HCT116 (cell line): ENCODE results near the gene OBSL1. TPM values are rescaled to one million over a fixed set of nuclear protein-coding genes. Genes with fewer than 3 reads are reported as not detected.

ENCODE experiments used
- ATAC-seq: fragments of 200-7000 bp; cut with Tn5 transposase; 2 replicates; pipeline ENCODE4 v1.9.1; 2020; ENCODE audit warnings: mild to moderate bottlenecking, moderate library complexity
- BruUV-seq: library from RNA; stranded (reverse); fragments of 400-500 nt; replicated peaks from 2 replicates; lab custom pipeline; 2021; lab: Mats Ljungman, UMichigan
- CTCF ChIA-PET: fragments of 300-600 bp; sonication (Branson Sonifier 250); formaldehyde crosslinking; loops from one replicate; lab custom pipeline; 2021; ENCODE audit warnings: antibody characterized with exemption; lab: Charles Lee
- POLR2A ChIA-PET: fragments of 300-600, 350-600 bp; sonication (Branson Sonifier 250); formaldehyde crosslinking; loops from one replicate; lab custom pipeline; 2021; ENCODE audit warnings: antibody characterized with exemption; lab: Charles Lee
- RAD21 ChIA-PET, 2 experiments: fragments of 300-600 bp; sonication (Branson Sonifier 250); formaldehyde crosslinking; loops; one replicate each; lab custom pipeline; 2023; ENCODE audit warnings: low total read pairs in 2 of 2; ENCODE audit not compliant: uncharacterized antibody in 2 of 2, unreplicated experiment in 2 of 2, low non-redundant PET in 1 of 2; lab: Charles Lee
- DNase-seq: peaks from one replicate; pipeline ENCODE4 v3.0.0-alpha.2; 2010; ENCODE audit warnings: low read depth, low spot score
- H2AFZ ChIP-seq: fragments of 200-600 bp; shearing (Covaris generic), sonication (generic); 2 replicates; pipeline ENCODE4 v1.6.1; 2017; ENCODE audit warnings: low read depth, mixed run types, mixed read lengths, antibody characterized with exemption, low read length; ENCODE audit not compliant: poor library complexity, severe bottlenecking
- H3K27ac ChIP-seq: 2 replicates; pipeline ENCODE4 v1.5.1; 2012; ENCODE audit warnings: low read depth, low read length
- H3K27me3 ChIP-seq: fragments of 200-600 bp; sonication (generic); 2 replicates; pipeline ENCODE4 v1.6.1; 2016; ENCODE audit warnings: mixed run types, low read length, mixed read lengths; ENCODE audit not compliant: insufficient read depth
- H3K36me3 ChIP-seq, 2 experiments: fragments of 200-500 bp in 1 of 2; fragments of 200-600 bp in 1 of 2; sonication (Bioruptor generic) in 1 of 2; sonication (generic) in 1 of 2; 2 replicates each; pipeline versions ENCODE4 v1.5.1 to v1.6.1; 2014 to 2016; ENCODE audit warnings: low read length in 2 of 2, inconsistent platforms in 1 of 2, mixed read lengths in 1 of 2, mixed run types in 1 of 2; ENCODE audit not compliant: insufficient read depth in 2 of 2, control insufficient read depth in 1 of 2
- H3K4me1 ChIP-seq, 2 experiments: fragments of 200-600 bp in 1 of 2; sonication (generic) in 1 of 2; 2 replicates each; pipeline versions ENCODE4 v1.5.1 to v1.6.1; 2012 to 2017; ENCODE audit warnings: low read length in 2 of 2, inconsistent platforms in 1 of 2, mild to moderate bottlenecking in 1 of 2, mixed read lengths in 1 of 2, mixed run types in 1 of 2, moderate library complexity in 1 of 2; ENCODE audit not compliant: insufficient read depth in 2 of 2, control insufficient read depth in 1 of 2
- H3K4me2 ChIP-seq: fragments of 200-600 bp; sonication (generic); 2 replicates; pipeline ENCODE4 v1.6.1; 2017; ENCODE audit warnings: mixed run types, low read length, mixed read lengths
- H3K4me3 ChIP-seq, 2 experiments: fragments of 200-600 bp in 1 of 2; sonication (generic) in 1 of 2; replicated peaks in 1 of 2; 2 replicates each; pipeline ENCODE4 v1.5.1; 2011 to 2016; ENCODE audit warnings: low read length in 2 of 2, control low read depth in 1 of 2, low read depth in 1 of 2, mild to moderate bottlenecking in 1 of 2, mixed read lengths in 1 of 2, mixed run types in 1 of 2
- H3K79me2 ChIP-seq: fragments of 200-600 bp; sonication (generic); 2 replicates; pipeline ENCODE4 v1.6.1; 2017; ENCODE audit warnings: mild to moderate bottlenecking, mixed run types, low read length, moderate library complexity, mixed read lengths; ENCODE audit not compliant: insufficient read depth
- H3K9ac ChIP-seq: fragments of 200-600 bp; sonication (generic); 2 replicates; pipeline ENCODE4 v1.6.1; 2016; ENCODE audit warnings: low read length, mixed read lengths
- H3K9me2 ChIP-seq: fragments of 200-600 bp; sonication (generic), shearing (Covaris generic); 2 replicates; pipeline ENCODE4 v1.6.1; 2017; ENCODE audit warnings: mixed run types, mild to moderate bottlenecking, moderate library complexity; ENCODE audit not compliant: insufficient read depth
- H3K9me3 ChIP-seq, 2 experiments: fragments of 200-500 bp in 1 of 2; fragments of 200-600 bp in 1 of 2; sonication (Bioruptor generic) in 1 of 2; sonication (generic) in 1 of 2; 2 replicates each; pipeline ENCODE4 v1.6.1; 2014 to 2017; ENCODE audit warnings: low read length in 2 of 2, mixed read lengths in 2 of 2, inconsistent platforms in 1 of 2, low read depth in 1 of 2, mild to moderate bottlenecking in 1 of 2, mixed run types in 1 of 2, moderate library complexity in 1 of 2; ENCODE audit not compliant: control insufficient read depth in 1 of 2, insufficient read depth in 1 of 2
- H4K20me1 ChIP-seq: fragments of 200-600 bp; sonication (generic), shearing (Covaris generic); 2 replicates; pipeline ENCODE4 v1.6.1; 2017; ENCODE audit warnings: mixed run types, mild to moderate bottlenecking, moderate library complexity; ENCODE audit not compliant: insufficient read depth
- CBX3 ChIP-seq: IDR thresholded peaks from 2 replicates; pipeline ENCODE4 v1.6.1; 2012; ENCODE audit warnings: low read depth
- CEBPB ChIP-seq: IDR thresholded peaks from 2 replicates; pipeline ENCODE4 v1.6.1; 2012; ENCODE audit warnings: low read depth
- EGR1 ChIP-seq: IDR thresholded peaks from 2 replicates; pipeline ENCODE4 v1.6.1; 2012; ENCODE audit warnings: low read depth
- ELF1 ChIP-seq: IDR thresholded peaks from 2 replicates; pipeline ENCODE4 v1.6.1; 2012; ENCODE audit warnings: low read depth, borderline replicate concordance
- EZH2 ChIP-seq: fragments of 200-600 bp; sonication (generic); IDR thresholded peaks from 2 replicates; pipeline ENCODE4 v1.6.1; 2017; ENCODE audit warnings: antibody characterized with exemption, mixed run types
- POLR2AphosphoS5 ChIP-seq: IDR thresholded peaks from 2 replicates; pipeline ENCODE4 v1.6.1; 2011; ENCODE audit warnings: mild to moderate bottlenecking, low read depth, low read length, moderate library complexity
- RAD21 ChIP-seq: IDR thresholded peaks from 2 replicates; pipeline ENCODE4 v1.6.1; 2012; ENCODE audit warnings: low read depth, mild to moderate bottlenecking
- SIN3A ChIP-seq: IDR thresholded peaks from 2 replicates; pipeline ENCODE4 v1.6.1; 2012; ENCODE audit warnings: low read depth
- SRF ChIP-seq: IDR thresholded peaks from 2 replicates; pipeline ENCODE4 v1.6.1; 2012; ENCODE audit warnings: low read depth
- TCF7L2 ChIP-seq: IDR thresholded peaks from 2 replicates; pipeline ENCODE4 v1.7.0; 2011; ENCODE audit warnings: borderline replicate concordance, inconsistent platforms; ENCODE audit not compliant: insufficient read depth, insufficient read length; ENCODE audit errors: extremely low read depth
- YY1 ChIP-seq: IDR thresholded peaks from 2 replicates; pipeline ENCODE4 v1.6.1; 2011; ENCODE audit warnings: low read length, low read depth, moderate library complexity, mild to moderate bottlenecking; ENCODE audit not compliant: insufficient replicate concordance; ENCODE audit errors: extremely low read depth
- ZFX ChIP-seq: fragments of 450-650 bp; IDR thresholded peaks from 2 replicates; pipeline ENCODE4 v1.6.1; 2017
- ZNF274 ChIP-seq: fragments of 200-500 bp; sonication (Bioruptor generic); IDR thresholded peaks from 2 replicates; pipeline ENCODE4 v1.6.1; 2014; ENCODE audit warnings: mild to moderate bottlenecking, low read depth, low read length, inconsistent platforms
- intact Hi-C: fragments of 100-400 bp; cut with micrococcal nuclease; formaldehyde crosslinking; loops from 2 replicates; pipeline ENCODE4 v1.10.0; 2022
- total RNA-seq: library from RNA; stranded (reverse); gene quantifications from one replicate; pipeline ENCODE4 v1.2.1, GENCODE V29; 2021; ENCODE audit not compliant: unreplicated experiment
- TF ChIP-seq, protein P1 (sequence below): IDR thresholded peaks from 2 replicates; pipeline ENCODE4 v1.6.1; 2012

The OBSL1 gene
- total RNA-seq, 1 experiment from 2014 or later, result 45.2 TPM

DNA sequence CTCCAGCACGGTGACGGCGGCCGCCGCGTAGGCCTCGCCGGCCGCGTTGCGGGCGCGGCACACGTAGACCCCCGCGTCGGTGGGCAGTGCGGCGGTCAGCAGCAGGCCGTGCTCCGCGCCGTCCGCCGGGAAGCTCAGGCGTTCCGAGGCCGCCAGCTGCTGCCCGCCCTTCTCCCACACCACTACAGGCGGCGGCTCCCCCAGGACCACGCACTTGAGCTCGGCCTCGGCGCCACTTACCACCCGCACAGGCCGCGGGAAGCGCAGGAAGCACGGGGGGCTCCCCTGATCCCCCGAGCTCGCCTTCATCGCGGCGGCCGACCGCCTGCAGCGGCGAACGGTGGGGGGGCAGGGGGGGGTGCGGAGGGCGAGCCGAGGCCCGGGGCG lies 422 bp downstream of the OBSL1 start:
- H4K20me1 ChIP-seq, result no peaks in the 10 kb centered on the region
- H3K9me3 ChIP-seq, result no peaks in the 10 kb centered on the region
- ChIA-PET POLR2A (no interaction called here), CTCF (interaction anchor here (1.5 kb wide), 1 partner anchor 10 kb away, joined by 6 read pairs; no protein-coding TSS in a partner anchor), RAD21 (no interaction called here)
- intact Hi-C loops, result no loop called here
- DNase-seq (no peak), ATAC-seq (no peak)
- H2AFZ ChIP-seq, result no peak overlapping the region
- H3K9ac ChIP-seq, result no peak overlapping the region
- no peaks in the 10 kb centered on the region for H3K79me2 ChIP-seq
- BruUV-seq, result no TSS peak
- no peaks in the 10 kb centered on the region for H3K9me2 ChIP-seq
- no peak overlapping the region for H3K4me2 ChIP-seq
- H3K4me1 ChIP-seq, result no peaks in the 10 kb centered on the region
- no peak overlapping the region for H3K27ac ChIP-seq
- no peaks in the 10 kb centered on the region for H3K36me3 ChIP-seq
- TF ChIP-seq EZH2 (no peak), SRF (no peak), TCF7L2 (no peak), ELF1 (no peak), SIN3A (no peak), YY1 (no peak), EGR1 (no peak), CEBPB (no peak), CBX3 (no peak), POLR2AphosphoS5 (no peak)
- no peak overlapping the region for H3K4me3 ChIP-seq
- no peaks in the 10 kb centered on the region for H3K27me3 ChIP-seq

GRCh38 chr2:219570194-219570923 lies 980 bp downstream of the OBSL1 start:
- intact Hi-C loops, result no loop called here

More at GRCh38 chr2:219570194-219570923, 980 bp downstream of the OBSL1 start:
- Histone ChIP-seq H3K27me3 (no peaks in the 10 kb centered on the region), H3K4me3 (no peak overlapping the region), H3K4me2 (no peak overlapping the region), H2AFZ (no peak overlapping the region), H4K20me1 (no peaks in the 10 kb centered on the region), H3K79me2 (no peaks in the 10 kb centered on the region), H3K27ac (no peak overlapping the region)
- ChIA-PET POLR2A (no interaction called here), RAD21 (no interaction called here), CTCF (interaction anchor here (1.5 kb wide), 1 partner anchor 10 kb away, joined by 6 read pairs; no protein-coding TSS in a partner anchor)
- no peak for DNase-seq
- TF ChIP-seq RAD21 (no peak), ZNF274 (no peak), POLR2AphosphoS5 (no peak), SIN3A (no peak), ZFX (no peak)
- TF ChIP-seq, protein P1, sequence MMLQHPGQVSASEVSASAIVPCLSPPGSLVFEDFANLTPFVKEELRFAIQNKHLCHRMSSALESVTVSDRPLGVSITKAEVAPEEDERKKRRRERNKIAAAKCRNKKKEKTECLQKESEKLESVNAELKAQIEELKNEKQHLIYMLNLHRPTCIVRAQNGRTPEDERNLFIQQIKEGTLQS, result no peak
- TF ChIP-seq, all 23 proteins: peak for 0
- Histone ChIP-seq H3K36me3 (no peaks in the 10 kb centered on the region), H3K9ac (no peak overlapping the region), H3K9me2 (no peaks in the 10 kb centered on the region), H3K4me1 (no peaks in the 10 kb centered on the region), H3K9me3 (no peaks in the 10 kb centered on the region)
- ATAC-seq, result no peak
- BruUV-seq, result no TSS peak
